HG03354 (cell line): ENCODE results near the gene CPNE5.
"Not testable (repeated sequence)": the region's sequence is repeated elsewhere in the genome, so short reads cannot be mapped to it uniquely, and the experiment has no call there.

Source experiments
- ATAC-seq: cut with Tn5 transposase; IDR thresholded peaks from one replicate; pipeline ENCODE4 v1.9.1; 2021; ENCODE audit warnings: mild to moderate bottlenecking; ENCODE audit not compliant: unreplicated experiment, poor library complexity, severe bottlenecking

Gene CPNE5

GRCh38 chr6:36718560-36718959 is 120.7 kb downstream of the CPNE5 start:
- no peak for ATAC-seq

DNA sequence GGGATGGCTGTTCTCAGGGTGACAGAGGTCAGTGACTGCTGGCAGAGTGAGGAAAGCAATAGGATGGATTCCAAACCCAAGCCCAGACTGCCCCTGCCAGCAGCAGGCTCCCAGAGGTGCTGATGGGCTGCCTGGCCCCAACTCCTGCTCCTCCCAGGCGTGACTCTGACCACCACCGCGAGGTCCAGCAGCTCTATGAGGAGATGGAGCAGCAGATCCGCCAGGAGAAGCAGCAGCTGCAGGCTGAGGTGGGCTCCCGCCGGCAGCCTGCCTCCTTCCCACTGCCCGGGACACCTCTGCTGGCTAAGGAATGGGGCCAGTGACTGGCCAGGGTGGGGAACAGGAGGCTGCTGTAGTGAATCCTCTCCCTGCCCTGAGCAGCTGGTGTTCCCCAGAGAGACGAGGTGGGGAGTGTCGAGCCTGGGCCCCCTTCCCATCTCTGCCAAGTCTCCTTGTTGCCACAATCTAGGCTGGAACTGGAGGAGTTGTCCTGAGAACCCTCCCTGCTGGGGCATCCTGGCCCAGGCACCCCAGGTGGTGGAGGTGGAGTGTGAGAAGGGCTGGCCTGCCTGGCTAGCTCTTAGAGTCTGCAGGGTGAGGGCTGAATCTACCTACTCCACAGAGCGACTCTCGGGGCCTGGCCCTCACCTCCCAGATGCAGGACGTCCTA is 121.2 kb downstream of the CPNE5 start:
- no peak for ATAC-seq

DNA sequence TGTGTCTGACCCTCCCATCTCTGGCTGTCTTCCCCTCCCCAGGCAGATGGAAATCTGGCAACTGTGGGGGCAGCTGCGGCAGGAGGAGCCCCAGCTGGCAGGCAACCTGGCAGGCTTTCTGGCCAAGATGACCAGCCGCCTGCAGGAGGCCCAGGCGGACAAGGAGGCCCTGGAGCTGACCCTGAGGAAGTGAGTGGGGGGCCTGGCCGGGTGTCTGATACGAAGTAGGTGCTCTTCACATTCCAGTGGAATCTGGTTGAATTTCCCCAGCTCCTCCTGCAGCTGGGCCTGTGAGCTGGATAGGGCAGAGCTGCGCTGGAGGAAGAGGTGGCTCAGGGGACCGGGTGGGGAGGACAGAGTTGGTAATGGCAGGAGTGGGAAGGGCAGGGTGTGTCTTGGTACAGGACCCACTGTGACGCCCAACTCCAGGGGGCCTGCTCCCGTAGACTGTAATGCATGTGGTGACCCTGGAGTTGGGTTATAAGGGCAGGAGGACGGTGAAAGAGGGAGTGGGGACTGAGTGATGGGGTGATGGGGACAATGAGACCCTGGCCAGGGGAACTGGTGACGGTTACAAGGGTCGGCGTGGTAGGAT is 121.9 kb downstream of the CPNE5 start:
- ATAC-seq, result no peak

GRCh38 chr6:36716476-36717093 is 122.7 kb downstream of the CPNE5 start:
- ATAC-seq, result no peak

- ATAC-seq, result no peak
Observed at GRCh38 chr6:36715469-36715868, 123.8 kb downstream of the CPNE5 start.

GRCh38 chr6:36714511-36714910 is 124.7 kb downstream of the CPNE5 start:
- ATAC-seq, result no peak

- no peak for ATAC-seq
Observed at GRCh38 chr6:36713846-36714245, 125.4 kb downstream of the CPNE5 start.

DNA sequence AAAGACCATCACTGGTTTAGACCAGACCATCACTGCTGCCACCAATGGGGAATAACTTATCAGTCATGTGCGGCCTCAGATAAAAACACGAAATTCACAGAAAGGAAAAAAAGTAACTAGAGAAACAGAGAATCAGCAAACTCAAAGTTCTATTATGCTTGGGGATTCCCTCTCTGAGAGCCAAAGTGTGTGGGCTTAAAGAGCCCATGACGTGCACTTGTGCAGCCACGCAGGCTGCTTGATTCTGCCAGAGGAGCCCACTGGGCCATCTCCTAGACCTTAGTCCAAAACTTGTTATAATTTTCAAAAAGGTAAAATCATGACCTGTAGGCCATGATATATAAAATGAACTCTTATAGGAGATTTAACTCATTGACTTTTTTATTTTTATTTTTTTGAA is 126.4 kb downstream of the CPNE5 start:
- ATAC-seq, result no peak

- no peak for ATAC-seq
Observed at GRCh38 chr6:36706339-36706738, 132.9 kb downstream of the CPNE5 start.

- ATAC-seq, result not testable (repeated sequence)
Observed at GRCh38 chr6:36704961-36705577, 134.2 kb downstream of the CPNE5 start.

GRCh38 chr6:36703982-36704381 is 135.3 kb downstream of the CPNE5 start:
- ATAC-seq, result no peak

- no peak for ATAC-seq
Observed at GRCh38 chr6:36703081-36703606, 136.1 kb downstream of the CPNE5 start.

DNA sequence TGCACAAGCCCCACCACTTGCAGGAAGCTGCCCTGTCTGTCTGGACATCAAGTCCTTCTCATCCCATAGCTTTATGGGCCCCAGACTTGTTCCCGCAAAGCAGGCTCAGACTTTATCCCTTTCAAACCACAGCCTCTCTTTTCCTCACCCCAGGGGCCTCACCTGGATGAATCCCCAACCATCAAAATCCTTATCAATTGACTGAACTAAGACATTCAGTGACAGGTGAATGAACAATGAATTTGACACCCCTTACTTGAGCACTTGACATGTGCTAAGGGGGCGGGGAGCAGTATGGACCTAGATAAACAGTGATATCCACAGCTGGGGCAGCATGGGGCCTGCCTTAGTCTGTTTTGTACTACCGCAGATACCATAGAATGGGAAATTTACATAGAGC is 136.6 kb downstream of the CPNE5 start:
- ATAC-seq, result no peak

- no peak for ATAC-seq
Observed at GRCh38 chr6:36701401-36701991, 137.7 kb downstream of the CPNE5 start.

- no peak for ATAC-seq
Observed at GRCh38 chr6:36700831-36701230, 138.4 kb downstream of the CPNE5 start.

GRCh38 chr6:36700071-36700812 is 139.0 kb downstream of the CPNE5 start:
- no peak for ATAC-seq

GRCh38 chr6:36699348-36699747 is 139.9 kb downstream of the CPNE5 start:
- ATAC-seq, result no peak

DNA sequence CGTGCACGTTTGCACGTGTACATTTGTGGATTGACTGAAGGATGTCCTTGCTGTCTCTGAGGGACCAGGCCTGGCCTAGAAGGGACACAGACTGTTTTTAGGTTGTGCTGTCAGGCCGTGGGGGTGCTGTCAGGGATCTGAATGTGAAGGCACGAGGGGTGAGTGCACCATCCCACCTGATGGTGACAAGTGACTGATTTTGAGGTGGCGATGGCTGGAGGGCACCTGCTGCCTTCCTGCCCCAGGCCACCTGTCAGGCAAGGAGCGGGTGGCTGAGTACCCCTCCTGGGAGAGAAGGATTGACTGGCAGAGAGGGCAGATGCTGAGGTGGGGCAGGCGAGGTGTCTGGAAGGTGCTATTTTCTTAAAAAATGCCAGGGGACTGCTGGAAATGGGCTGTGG is 140.4 kb downstream of the CPNE5 start:
- ATAC-seq, result no peak

GRCh38 chr6:36698196-36698595 is 141.0 kb downstream of the CPNE5 start:
- ATAC-seq, result no peak

GRCh38 chr6:36697481-36697903 is 141.8 kb downstream of the CPNE5 start, which contains the start of gene RAB44:
TSS of gene RAB44 (plus strand) at chr6:36697826. CDS start at chr6:36704236, 6,410 bp downstream.
- no peak for ATAC-seq
